Keratinocyte (primary cell): ENCODE data around the gene PRPF4. TPM values are rescaled to one million over a fixed set of nuclear protein-coding genes. Genes with fewer than 3 reads are reported as not detected.

Source experiments
- DNase-seq: peaks from one replicate; pipeline ENCODE4 v3.0.0-alpha.2; 2011; ENCODE audit warnings: low read depth, missing footprints, low spot score
- FAIRE-seq: peaks from 2 replicates; lab custom pipeline; 2011; peaks lifted over from hg19 to GRCh38; lab: Jason Lieb, UNC
- H2AFZ ChIP-seq: 2 replicates; pipeline ENCODE4 v1.6.0; 2012; ENCODE audit warnings: low read length, control low read depth, inconsistent platforms; ENCODE audit not compliant: control insufficient read depth
- H3K27ac ChIP-seq: 2 replicates; pipeline ENCODE4 v1.5.1; 2011; ENCODE audit warnings: low read length; ENCODE audit not compliant: control insufficient read depth, insufficient read depth
- H3K27me3 ChIP-seq: 3 replicates; pipeline ENCODE4 v1.6.0; 2011; ENCODE audit warnings: low read length; ENCODE audit not compliant: control insufficient read depth, insufficient read depth; ENCODE audit errors: extremely low read depth
- H3K36me3 ChIP-seq, 2 experiments: 2 replicates in 1 of 2; 3 replicates in 1 of 2; pipeline ENCODE4 v1.5.1; 2011; ENCODE audit warnings: low read length in 2 of 2, mild to moderate bottlenecking in 1 of 2; ENCODE audit not compliant: control insufficient read depth in 2 of 2, insufficient read depth in 2 of 2; ENCODE audit errors: extremely low read depth in 1 of 2
- H3K4me1 ChIP-seq: 3 replicates; pipeline ENCODE4 v1.5.1; 2011; ENCODE audit warnings: low read length; ENCODE audit not compliant: control insufficient read depth, insufficient read depth; ENCODE audit errors: extremely low read depth
- H3K4me2 ChIP-seq: 3 replicates; pipeline ENCODE4 v1.6.0; 2011; ENCODE audit warnings: low read depth, low read length; ENCODE audit not compliant: control insufficient read depth, insufficient read depth; ENCODE audit errors: extremely low read depth
- H3K4me3 ChIP-seq, 3 experiments: fragments of 200-600 bp in 1 of 3; sonication (generic) in 1 of 3; 2 replicates in 2 of 3; 3 replicates in 1 of 3; pipeline ENCODE4 v1.5.1; 2011 to 2016; ENCODE audit warnings: low read length in 3 of 3, mild to moderate bottlenecking in 3 of 3, control low read depth in 2 of 3, inconsistent platforms in 1 of 3, low read depth in 1 of 3, mixed read lengths in 1 of 3, mixed run types in 1 of 3, moderate library complexity in 1 of 3; ENCODE audit not compliant: control insufficient read depth in 2 of 3, insufficient read depth in 2 of 3; ENCODE audit errors: extremely low read depth in 1 of 3
- H3K79me2 ChIP-seq: 2 replicates; pipeline ENCODE4 v1.6.0; 2012; ENCODE audit warnings: low read length; ENCODE audit not compliant: control insufficient read depth, insufficient read depth
- H3K9ac ChIP-seq: 3 replicates; pipeline ENCODE4 v1.6.0; 2011; ENCODE audit warnings: low read length; ENCODE audit not compliant: control insufficient read depth, insufficient read depth; ENCODE audit errors: extremely low read depth
- H3K9me1 ChIP-seq: 3 replicates; pipeline ENCODE4 v1.6.0; 2011; ENCODE audit warnings: low read length; ENCODE audit not compliant: control insufficient read depth, insufficient read depth; ENCODE audit errors: extremely low read depth
- H3K9me3 ChIP-seq: 2 replicates; pipeline ENCODE4 v1.5.1; 2012; ENCODE audit warnings: low read depth, low read length; ENCODE audit not compliant: control insufficient read depth
- H4K20me1 ChIP-seq: 3 replicates; pipeline ENCODE4 v1.6.0; 2011; ENCODE audit warnings: low read length; ENCODE audit not compliant: control insufficient read depth, insufficient read depth; ENCODE audit errors: extremely low read depth
- EZH2 ChIP-seq: IDR thresholded peaks from one replicate; pipeline ENCODE4 v1.6.1; 2012; ENCODE audit warnings: inconsistent platforms, mild to moderate bottlenecking, low read length, moderate library complexity
- dilution Hi-C: fragments of 300-500 bp; cut with MboI; formaldehyde crosslinking; loops from one replicate; pipeline ENCODE4 v1.7.0; 2020; ENCODE audit warnings: low sequenced_read_pairs; ENCODE audit not compliant: extremely low pct_ligation_motif_present
- polyA plus RNA-seq, 5 experiments: library from polyadenylated mRNA; depleted of rRNA in 3 of 5; stranded (reverse) in 3 of 5; stranded (forward) in 1 of 5; unstranded in 1 of 5; fragments of >200 nt; gene quantifications; 1 replicate in 1 of 5; 2 replicates in 3 of 5; 3 replicates in 1 of 5; pipeline versions ENCODE4 v1.2.1 to v1.2.3, GENCODE V29; 2011 to 2012; ENCODE audit warnings: missing spikeins in 2 of 5, low read depth in 1 of 5, low replicate concordance in 1 of 5
- TF ChIP-seq, protein P1 (sequence below), 3 experiments: IDR thresholded peaks in 1 of 3; conservative IDR thresholded peaks in 1 of 3; optimal IDR thresholded peaks in 1 of 3; 2 replicates in 2 of 3; 3 replicates in 1 of 3; pipeline versions ENCODE3 to v1.5.1; 2011; ENCODE audit warnings: low read length in 3 of 3, mild to moderate bottlenecking in 3 of 3, moderate library complexity in 2 of 3, control low read depth in 1 of 3, inconsistent platforms in 1 of 3; ENCODE audit not compliant: insufficient read depth in 2 of 3; ENCODE audit errors: extremely low read depth in 1 of 3

PRPF4 gene
- polyA plus RNA-seq, 1 donor (not counting 4 experiments of a cell fraction or from before 2014, with no cell fraction given): 28.8 TPM

DNA sequence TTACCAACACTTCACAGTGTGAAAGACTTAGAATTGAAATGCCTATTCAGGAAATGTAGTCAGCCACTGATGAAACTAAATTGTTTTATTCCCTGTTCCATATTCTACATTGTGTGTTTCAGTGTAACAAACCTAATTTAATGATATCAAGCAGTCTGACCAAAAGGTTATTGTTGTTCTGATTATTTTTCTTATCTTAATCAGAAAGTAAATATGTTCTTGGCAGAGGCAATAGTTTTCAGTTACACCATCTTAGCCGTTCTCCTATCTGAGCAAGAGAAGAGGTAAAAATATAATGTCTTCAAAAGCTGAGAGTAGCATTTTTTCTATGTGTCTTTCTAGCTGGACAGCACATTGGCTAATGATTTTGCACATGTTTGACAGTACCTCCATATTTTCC lies 17.2 kb upstream of the PRPF4 start:
- Histone ChIP-seq H3K4me1 (no peaks in the 10 kb centered on the region), H3K36me3 (peaks cover 7 to 11% of the 10 kb centered on the region in 2 experiments), H3K27me3 (no peaks in the 10 kb centered on the region), H3K9me1 (no peaks in the 10 kb centered on the region), H3K27ac (no peak overlapping the region), H3K4me3 (no peak overlapping the region), H3K4me2 (no peak overlapping the region), H3K79me2 (no peaks in the 10 kb centered on the region), H3K9me3 (no peaks in the 10 kb centered on the region), H4K20me1 (no peaks in the 10 kb centered on the region), H2AFZ (no peak overlapping the region), H3K9ac (no peak overlapping the region)
- dilution Hi-C loops: no loop called here
- no peak for FAIRE-seq
- no peak for TF ChIP-seq EZH2
- TF ChIP-seq, protein P1, sequence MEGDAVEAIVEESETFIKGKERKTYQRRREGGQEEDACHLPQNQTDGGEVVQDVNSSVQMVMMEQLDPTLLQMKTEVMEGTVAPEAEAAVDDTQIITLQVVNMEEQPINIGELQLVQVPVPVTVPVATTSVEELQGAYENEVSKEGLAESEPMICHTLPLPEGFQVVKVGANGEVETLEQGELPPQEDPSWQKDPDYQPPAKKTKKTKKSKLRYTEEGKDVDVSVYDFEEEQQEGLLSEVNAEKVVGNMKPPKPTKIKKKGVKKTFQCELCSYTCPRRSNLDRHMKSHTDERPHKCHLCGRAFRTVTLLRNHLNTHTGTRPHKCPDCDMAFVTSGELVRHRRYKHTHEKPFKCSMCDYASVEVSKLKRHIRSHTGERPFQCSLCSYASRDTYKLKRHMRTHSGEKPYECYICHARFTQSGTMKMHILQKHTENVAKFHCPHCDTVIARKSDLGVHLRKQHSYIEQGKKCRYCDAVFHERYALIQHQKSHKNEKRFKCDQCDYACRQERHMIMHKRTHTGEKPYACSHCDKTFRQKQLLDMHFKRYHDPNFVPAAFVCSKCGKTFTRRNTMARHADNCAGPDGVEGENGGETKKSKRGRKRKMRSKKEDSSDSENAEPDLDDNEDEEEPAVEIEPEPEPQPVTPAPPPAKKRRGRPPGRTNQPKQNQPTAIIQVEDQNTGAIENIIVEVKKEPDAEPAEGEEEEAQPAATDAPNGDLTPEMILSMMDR (optimal IDR thresholded peaks at IDR 0.05 in 1 of 3, IDR thresholded peaks at IDR 0.05 in 1 of 3, conservative IDR thresholded peaks at IDR 0.05 in 1 of 3; ENCODE audit: extremely low read depth in 1 of 3, insufficient read depth in 2 of 3, low read length in 3 of 3): no peak
- DNase-seq: no peak

DNA sequence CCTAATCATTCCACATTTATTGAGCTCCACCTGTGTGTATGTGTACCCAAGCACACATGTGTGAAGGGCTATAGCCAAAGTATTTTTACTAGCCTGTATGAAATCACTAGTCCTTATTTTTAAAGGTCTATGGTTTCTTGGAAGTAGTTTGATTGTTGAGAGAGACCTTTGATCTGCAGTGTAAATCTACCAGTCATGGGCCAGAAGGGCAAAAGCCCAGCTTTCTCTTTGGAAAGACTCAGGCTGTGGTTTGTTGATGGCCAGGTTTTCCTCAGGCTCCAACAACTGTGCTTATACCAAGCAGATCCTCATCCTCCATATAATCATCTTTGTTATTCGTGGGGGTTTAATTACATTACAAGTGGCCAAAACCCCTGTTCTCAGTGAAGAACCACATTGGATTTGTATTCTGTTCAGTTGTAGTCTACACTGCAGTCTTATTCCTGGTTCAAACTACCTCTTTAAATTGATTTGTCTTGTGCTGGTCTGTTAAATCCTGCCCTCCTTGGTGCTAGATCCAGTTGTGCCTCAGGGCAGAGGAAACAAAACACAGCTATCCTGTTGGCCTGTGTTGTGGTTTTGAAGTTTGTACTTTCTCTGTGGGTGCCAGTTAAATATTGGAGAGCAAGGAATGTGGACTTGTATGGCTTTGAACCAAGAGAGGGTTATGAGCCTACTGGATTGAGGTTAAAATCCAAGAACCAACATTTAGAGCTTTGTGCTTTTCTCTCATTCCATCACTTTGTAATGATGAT lies 13.4 kb upstream of the PRPF4 start:
- H3K9ac ChIP-seq: no peak overlapping the region
- dilution Hi-C loops: no loop called here
- FAIRE-seq: no peak
- H3K27me3 ChIP-seq: no peaks in the 10 kb centered on the region
- H4K20me1 ChIP-seq: no peaks in the 10 kb centered on the region
- no peak overlapping the region for H2AFZ ChIP-seq
- H3K27ac ChIP-seq: no peak overlapping the region
- DNase-seq: no peak
- no peaks in the 10 kb centered on the region for H3K9me1 ChIP-seq
- H3K79me2 ChIP-seq: no peaks in the 10 kb centered on the region
- no peak overlapping the region for H3K4me2 ChIP-seq
- H3K4me3 ChIP-seq: no peak overlapping the region
- peaks cover 7 to 15% of the 10 kb centered on the region in 2 experiments for H3K36me3 ChIP-seq
- no peaks in the 10 kb centered on the region for H3K4me1 ChIP-seq
- H3K9me3 ChIP-seq: no peaks in the 10 kb centered on the region
- no peak for TF ChIP-seq EZH2
- TF ChIP-seq, protein P1 (optimal IDR thresholded peaks at IDR 0.05 in 1 of 3, IDR thresholded peaks at IDR 0.05 in 1 of 3, conservative IDR thresholded peaks at IDR 0.05 in 1 of 3; ENCODE audit: extremely low read depth in 1 of 3, insufficient read depth in 2 of 3, low read length in 3 of 3): no peak
